ENCODE measurements around the gene SLC25A19.

SLC25A19 gene

GRCh38 chr17:75252039-75252816 lies 37.0 kb downstream of the SLC25A19 start:
- TF ChIP-seq CTCF (IDR thresholded peaks at IDR 0.05; ENCODE audit: borderline replicate concordance, insufficient read depth, low read depth, low read length), result no peak
- H3K4me3 ChIP-seq (ENCODE audit: low read depth, low read length), result no peak overlapping the region

- TF ChIP-seq CTCF (IDR thresholded peaks at IDR 0.05; ENCODE audit: borderline replicate concordance, insufficient read depth, low read depth, low read length), result no peak
- H3K4me3 ChIP-seq (ENCODE audit: low read depth, low read length), result peak overlapping the region; percentile 3
These were observed 39.2 kb downstream of the SLC25A19 start for GRCh38 chr17:75250009-75250471.

GRCh38 chr17:75249564-75249963 lies 39.7 kb downstream of the SLC25A19 start:
- no peak for TF ChIP-seq CTCF (IDR thresholded peaks at IDR 0.05; ENCODE audit: borderline replicate concordance, insufficient read depth, low read depth, low read length)
- H3K4me3 ChIP-seq (ENCODE audit: low read depth, low read length), result no peak overlapping the region

GRCh38 chr17:75246404-75246803 lies 42.8 kb downstream of the SLC25A19 start:
- TF ChIP-seq CTCF (IDR thresholded peaks at IDR 0.05; ENCODE audit: borderline replicate concordance, insufficient read depth, low read depth, low read length), result no peak
- H3K4me3 ChIP-seq (ENCODE audit: low read depth, low read length), result no peak overlapping the region

- no peak for TF ChIP-seq CTCF (IDR thresholded peaks at IDR 0.05; ENCODE audit: borderline replicate concordance, insufficient read depth, low read depth, low read length)
- H3K4me3 ChIP-seq (ENCODE audit: low read depth, low read length), result no peak overlapping the region
These were observed 44.2 kb downstream of the SLC25A19 start for GRCh38 chr17:75245011-75245410.

- H3K4me3 ChIP-seq (ENCODE audit: low read depth, low read length), result no peak overlapping the region
- TF ChIP-seq CTCF (IDR thresholded peaks at IDR 0.05; ENCODE audit: borderline replicate concordance, insufficient read depth, low read depth, low read length), result no peak
These were observed 44.9 kb downstream of the SLC25A19 start for GRCh38 chr17:75244133-75244866.
